ENCODE measurements around the gene AHI1.

DNA sequence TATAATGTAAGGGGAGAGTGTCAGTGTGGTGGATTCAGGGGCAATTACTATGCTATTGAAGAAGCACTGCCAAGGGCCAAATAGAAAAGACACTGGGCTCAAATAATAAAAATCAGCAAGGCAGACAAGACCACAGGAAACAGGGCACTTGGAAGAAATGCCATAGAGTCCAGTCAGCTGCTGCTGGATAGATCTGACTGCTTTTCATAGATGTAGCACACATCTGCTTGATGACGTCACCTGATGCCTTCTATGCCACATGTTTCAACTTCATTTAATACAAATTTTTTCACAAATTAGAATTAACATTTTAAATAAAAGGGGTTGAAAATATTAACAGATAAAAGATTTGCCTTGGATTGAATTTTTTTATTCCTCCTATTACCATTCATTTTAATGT, 23.9 kb upstream of the AHI1 start:
- TF ChIP-seq, protein P1, sequence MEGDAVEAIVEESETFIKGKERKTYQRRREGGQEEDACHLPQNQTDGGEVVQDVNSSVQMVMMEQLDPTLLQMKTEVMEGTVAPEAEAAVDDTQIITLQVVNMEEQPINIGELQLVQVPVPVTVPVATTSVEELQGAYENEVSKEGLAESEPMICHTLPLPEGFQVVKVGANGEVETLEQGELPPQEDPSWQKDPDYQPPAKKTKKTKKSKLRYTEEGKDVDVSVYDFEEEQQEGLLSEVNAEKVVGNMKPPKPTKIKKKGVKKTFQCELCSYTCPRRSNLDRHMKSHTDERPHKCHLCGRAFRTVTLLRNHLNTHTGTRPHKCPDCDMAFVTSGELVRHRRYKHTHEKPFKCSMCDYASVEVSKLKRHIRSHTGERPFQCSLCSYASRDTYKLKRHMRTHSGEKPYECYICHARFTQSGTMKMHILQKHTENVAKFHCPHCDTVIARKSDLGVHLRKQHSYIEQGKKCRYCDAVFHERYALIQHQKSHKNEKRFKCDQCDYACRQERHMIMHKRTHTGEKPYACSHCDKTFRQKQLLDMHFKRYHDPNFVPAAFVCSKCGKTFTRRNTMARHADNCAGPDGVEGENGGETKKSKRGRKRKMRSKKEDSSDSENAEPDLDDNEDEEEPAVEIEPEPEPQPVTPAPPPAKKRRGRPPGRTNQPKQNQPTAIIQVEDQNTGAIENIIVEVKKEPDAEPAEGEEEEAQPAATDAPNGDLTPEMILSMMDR (IDR thresholded peaks at IDR 0.05; ENCODE audit: low read depth, low read length) = no peak
- no peak for TF ChIP-seq EZH2phosphoT487 (IDR thresholded peaks at IDR 0.05; ENCODE audit: low read depth)

Data from OCI-LY3 (cell line).